PC-9 (cell line): ENCODE data around the gene MRPS5.

Experiments
- EZH2 ChIP-seq: fragments of 200-600 bp; sonication (generic); IDR thresholded peaks from 2 replicates; pipeline ENCODE4 v1.8.0; 2017; ENCODE audit warnings: antibody characterized with exemption, low read depth
- TF ChIP-seq, protein P1 (sequence below): fragments of 200-600 bp; sonication (generic); conservative IDR thresholded peaks from 2 replicates; pipeline ENCODE4 v1.6.1; 2017; ENCODE audit warnings: mixed run types, antibody characterized with exemption, mild to moderate bottlenecking, moderate library complexity

DNA sequence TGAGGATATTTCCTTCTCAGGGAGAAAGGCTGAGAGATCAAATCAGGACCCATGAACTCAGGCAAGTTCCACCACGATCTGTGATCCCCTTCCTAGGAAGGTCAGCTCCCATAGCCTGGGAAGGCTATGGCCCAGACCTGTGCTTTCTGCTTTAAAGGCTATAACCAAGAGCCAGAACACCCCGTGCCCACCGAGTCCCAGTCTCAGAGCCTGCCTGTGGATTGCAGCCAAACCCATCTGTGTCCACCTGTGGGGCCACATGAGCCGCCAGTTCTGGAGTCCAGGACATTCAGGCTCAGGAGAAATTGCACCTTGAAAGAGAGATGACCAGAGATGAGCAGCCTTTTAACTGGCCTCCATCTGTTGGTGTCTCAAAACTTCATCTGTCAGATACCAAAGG, 49.2 kb downstream of the MRPS5 start:
- TF ChIP-seq, protein P1, sequence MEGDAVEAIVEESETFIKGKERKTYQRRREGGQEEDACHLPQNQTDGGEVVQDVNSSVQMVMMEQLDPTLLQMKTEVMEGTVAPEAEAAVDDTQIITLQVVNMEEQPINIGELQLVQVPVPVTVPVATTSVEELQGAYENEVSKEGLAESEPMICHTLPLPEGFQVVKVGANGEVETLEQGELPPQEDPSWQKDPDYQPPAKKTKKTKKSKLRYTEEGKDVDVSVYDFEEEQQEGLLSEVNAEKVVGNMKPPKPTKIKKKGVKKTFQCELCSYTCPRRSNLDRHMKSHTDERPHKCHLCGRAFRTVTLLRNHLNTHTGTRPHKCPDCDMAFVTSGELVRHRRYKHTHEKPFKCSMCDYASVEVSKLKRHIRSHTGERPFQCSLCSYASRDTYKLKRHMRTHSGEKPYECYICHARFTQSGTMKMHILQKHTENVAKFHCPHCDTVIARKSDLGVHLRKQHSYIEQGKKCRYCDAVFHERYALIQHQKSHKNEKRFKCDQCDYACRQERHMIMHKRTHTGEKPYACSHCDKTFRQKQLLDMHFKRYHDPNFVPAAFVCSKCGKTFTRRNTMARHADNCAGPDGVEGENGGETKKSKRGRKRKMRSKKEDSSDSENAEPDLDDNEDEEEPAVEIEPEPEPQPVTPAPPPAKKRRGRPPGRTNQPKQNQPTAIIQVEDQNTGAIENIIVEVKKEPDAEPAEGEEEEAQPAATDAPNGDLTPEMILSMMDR = no peak
- no peak for TF ChIP-seq EZH2
